ENCODE measurements around the gene SCFD2.

GRCh38 chr4:52990706-52991105, 375.2 kb downstream of the SCFD2 start:
- TF ChIP-seq CTCF (IDR thresholded peaks at IDR 0.05; ENCODE audit: low read length) (no peak), EZH2 (IDR thresholded peaks at IDR 0.05; ENCODE audit: borderline replicate concordance, low read length) (no peak)
